ENCODE data around the gene TMEM117.
"Not testable (repeated sequence)": the region's sequence is repeated elsewhere in the genome, so short reads cannot be mapped to it uniquely, and the experiment has no call there.

Gene TMEM117

DNA sequence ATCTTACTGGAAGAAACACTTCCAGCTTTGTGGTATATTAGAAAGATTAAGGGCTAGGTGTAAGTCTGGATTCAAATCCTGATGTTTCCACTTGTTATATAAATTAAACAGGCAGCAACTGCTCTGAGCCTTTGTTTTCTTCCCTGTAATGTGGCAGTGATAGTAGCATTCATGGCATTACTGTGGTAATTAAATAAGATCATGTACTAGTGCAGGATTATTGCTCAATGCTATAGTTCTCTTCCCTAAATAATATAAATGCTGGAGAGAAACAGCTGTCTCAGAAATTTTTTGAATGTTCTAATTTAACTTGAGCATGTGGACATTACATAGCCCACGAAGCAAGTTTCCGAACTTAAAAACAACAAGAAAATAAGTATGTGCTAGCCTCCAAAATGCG, 5.4 kb downstream of the TMEM117 start:
- no peak for DNase-seq

- no peak for DNase-seq
Measured at GRCh38 chr12:43842259-43842658, 6.4 kb downstream of the TMEM117 start.

- not testable (repeated sequence) for DNase-seq
Measured at GRCh38 chr12:43847425-43848225, 11.7 kb downstream of the TMEM117 start.

- no peak for DNase-seq
Measured at GRCh38 chr12:43848226-43848507, 12.3 kb downstream of the TMEM117 start.

GRCh38 chr12:43848786-43849185, 12.9 kb downstream of the TMEM117 start:
- DNase-seq = no peak

DNA sequence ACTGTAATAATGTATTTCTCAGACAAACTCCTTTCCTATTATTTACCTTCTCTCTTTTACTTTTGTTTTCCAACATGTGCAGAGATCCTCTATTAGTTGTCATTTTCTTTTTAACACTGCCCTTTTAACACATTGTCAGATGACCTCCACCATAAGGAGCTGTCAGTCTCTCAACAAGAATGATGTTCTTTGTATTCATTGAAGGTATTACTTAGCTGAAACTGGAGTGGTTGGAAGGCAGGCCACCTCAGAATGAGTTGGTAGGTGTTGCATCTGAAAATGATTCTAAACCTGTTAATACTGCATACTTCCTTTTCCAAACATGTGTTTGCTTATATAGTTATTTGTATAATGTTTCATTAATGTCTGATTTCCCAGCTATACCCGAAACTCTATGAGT, 16.9 kb downstream of the TMEM117 start:
- no peak for DNase-seq

- peak; percentile 65 for DNase-seq
Measured at GRCh38 chr12:43856972-43857371, 21.1 kb downstream of the TMEM117 start.

- peak; percentile 13 for DNase-seq
Measured at GRCh38 chr12:43858096-43858495, 22.2 kb downstream of the TMEM117 start.

DNA sequence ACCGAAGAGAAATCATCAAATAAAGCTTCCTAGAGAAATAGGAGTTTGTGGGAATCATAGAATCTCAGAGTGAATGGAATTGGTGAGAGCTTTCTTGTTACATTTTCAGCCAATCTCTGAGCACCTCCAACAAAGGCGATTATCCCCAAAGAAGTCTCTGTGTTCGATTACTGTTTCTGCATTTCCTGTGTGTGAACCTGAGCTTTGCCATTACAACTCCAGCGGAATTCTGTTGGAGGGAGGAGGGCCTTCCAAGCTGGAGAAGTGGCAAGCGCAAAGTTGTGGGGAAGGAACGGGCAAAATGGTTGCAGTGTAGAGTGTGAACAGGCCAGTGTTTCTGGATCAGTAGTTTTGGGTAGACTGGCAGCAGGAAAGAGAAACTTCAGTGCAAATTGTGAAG, 23.1 kb downstream of the TMEM117 start:
- DNase-seq = no peak

- no peak for DNase-seq
Measured at GRCh38 chr12:43861015-43861839, 25.3 kb downstream of the TMEM117 start.

DNA sequence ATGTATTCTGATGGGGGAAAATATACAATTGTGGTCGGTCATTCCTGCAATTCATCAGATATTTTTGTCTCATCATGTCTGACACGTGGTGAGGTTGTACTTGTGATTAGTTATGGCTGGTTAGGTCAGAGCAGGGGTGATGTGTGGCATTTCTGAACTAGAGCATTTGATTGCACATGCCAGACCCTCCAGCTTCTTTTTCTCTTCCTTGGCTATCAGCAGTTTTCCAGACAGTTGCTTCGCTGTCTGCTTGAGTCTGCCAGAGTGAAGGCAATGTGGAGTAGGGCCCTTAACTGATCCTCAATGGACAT, 25.9 kb downstream of the TMEM117 start:
- no peak for DNase-seq

GRCh38 chr12:43863770-43864366, 28.0 kb downstream of the TMEM117 start:
- DNase-seq = no peak

- not testable (repeated sequence) for DNase-seq
Measured at GRCh38 chr12:43864557-43864956, 28.7 kb downstream of the TMEM117 start.

DNA sequence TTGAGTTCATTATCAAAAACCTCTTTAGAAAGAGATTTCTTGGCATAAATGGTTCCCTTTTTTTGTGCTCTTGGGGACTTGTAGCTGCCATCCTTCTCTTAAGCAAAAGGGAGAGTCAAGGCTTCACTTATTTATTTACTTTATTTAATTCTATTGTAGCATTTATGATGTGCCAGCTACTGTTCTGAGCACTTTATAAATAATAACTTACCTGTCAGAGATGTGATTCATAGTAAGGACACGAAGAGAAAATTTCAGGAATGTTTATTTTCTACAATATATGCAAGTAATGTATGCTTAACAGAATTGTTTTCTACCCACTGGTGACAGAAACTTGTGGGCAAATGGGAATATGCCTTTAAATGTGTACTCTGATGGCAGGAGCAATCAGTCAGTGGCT, 33.3 kb downstream of the TMEM117 start:
- no peak for DNase-seq

- not testable (repeated sequence) for DNase-seq
Measured at GRCh38 chr12:43869765-43870164, 33.9 kb downstream of the TMEM117 start.

DNA sequence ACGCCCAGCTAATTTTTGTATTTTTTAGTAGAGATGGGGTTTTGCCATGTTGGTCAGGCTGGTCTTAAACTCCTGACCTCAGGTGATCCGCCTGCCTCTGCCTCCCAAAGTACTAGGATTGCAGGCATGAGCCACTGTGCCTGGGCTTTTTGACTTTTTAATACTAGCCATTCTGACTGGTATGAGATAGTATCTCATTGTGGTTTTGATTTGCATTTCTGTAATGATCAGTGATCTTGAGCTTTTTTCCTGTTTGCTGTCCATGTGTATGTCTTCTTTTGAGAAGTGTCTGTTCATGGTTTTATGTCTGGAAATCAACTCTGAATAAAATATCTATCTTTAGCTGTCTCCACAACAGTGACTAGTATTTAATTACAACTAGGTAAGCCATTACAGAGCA, 35.4 kb downstream of the TMEM117 start:
- not testable (repeated sequence) for DNase-seq

- DNase-seq = no peak
Measured at GRCh38 chr12:43872396-43872795, 36.5 kb downstream of the TMEM117 start.

- DNase-seq = no peak
Measured at GRCh38 chr12:43878050-43878449, 42.2 kb downstream of the TMEM117 start.

- DNase-seq = no peak
Measured at GRCh38 chr12:43880547-43880946, 44.7 kb downstream of the TMEM117 start.

- DNase-seq = peak; percentile 58
Measured at GRCh38 chr12:43882578-43883178, 46.8 kb downstream of the TMEM117 start.

DNA sequence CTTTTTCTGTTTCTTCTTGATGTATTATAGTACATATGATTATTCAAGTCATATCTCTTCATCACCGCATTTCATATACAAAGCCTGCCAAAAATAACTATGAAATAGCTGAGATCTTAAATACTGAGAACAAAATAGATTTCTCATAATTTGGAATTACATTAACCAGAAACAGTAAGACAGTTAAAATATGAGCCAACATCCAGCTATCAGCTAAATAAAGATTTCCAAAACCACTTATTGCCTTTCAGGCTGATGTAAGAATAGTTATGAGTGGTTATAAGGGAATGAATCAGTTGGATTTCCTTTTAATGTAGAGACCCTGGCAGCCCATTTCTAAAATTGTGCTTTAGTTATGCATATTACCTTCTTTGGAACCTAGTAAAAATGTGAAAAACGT, 47.4 kb downstream of the TMEM117 start:
- DNase-seq = no peak

DNA sequence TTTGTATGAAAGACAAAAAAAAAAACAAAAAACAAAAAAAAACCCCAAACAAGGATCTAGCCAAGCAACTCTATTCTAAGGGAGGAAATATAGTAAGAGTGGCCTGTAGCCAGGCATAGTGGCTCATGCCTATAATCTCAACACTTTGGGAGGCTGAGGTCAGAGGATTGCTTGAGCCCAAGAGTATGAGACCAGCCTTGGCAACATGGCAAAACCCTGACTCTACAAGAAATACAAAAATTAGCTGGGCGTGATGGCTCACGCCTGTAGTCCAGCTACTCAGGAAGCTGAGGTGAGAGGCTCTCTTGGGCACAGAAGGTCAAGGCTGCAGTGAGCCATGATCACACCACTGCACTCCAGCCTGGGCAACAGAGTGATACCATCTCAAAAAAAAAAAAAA, 47.9 kb downstream of the TMEM117 start:
- DNase-seq = no peak

DNA sequence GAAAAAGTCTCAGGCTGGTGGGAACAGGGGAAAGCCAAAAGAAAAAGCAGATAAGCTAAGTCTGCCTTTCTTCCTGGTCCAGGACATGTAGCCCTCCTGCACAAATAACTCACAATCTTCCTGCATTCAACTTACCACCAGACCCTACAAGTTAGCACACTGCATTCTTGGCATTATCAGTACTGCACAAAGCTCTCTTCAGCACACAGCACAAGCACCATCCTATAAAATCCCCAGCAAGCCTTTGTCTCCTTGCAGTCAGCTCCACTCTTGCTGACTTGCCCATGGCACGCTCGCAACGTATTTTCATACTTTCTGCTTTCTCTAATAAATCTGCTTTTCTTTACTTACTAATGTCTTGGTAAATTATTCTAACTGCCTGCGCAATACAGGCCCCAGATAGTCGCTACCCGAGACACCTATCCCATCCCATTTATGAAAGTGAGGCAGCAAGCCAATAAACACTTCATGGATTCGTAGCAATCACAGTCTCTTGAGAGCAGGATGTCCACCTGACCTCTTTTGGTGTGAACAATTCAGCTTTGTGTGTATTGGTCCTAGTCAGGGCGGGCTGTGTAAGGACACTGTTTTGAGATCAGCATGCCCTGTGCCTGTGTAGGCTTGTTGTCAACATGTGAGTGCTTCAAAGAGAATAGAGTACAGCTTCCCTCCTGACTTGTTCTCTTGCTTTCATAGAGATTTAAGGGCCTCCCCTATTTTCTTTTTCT, 49.0 kb downstream of the TMEM117 start:
- DNase-seq = no peak

Measured in NCI-H2171 treated with DMSO at 0.1 percent for 48 hours (cell line).